ENCODE measurements around the gene SLC35B3.

Gene SLC35B3

DNA sequence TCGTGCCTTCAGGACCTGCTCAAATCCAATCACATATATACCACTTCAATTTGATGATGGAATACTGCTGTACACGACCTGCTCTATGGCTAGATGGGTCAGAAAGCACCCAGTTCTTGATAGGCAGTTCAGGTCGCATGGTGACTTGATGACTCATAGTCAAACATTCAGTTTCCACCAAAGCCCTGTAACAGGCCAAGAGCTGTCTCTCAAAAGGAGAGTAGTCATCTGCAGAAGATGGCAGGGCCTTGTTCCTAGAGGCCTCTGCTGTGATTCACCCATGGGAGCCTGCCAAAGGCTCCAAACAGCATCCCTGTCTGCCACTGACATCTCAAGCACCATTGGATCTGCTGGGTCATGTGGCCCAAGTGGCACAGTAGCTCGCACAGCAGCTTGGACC, 29.4 kb downstream of the SLC35B3 start:
- peak; percentile 53 for DNase-seq

DNA sequence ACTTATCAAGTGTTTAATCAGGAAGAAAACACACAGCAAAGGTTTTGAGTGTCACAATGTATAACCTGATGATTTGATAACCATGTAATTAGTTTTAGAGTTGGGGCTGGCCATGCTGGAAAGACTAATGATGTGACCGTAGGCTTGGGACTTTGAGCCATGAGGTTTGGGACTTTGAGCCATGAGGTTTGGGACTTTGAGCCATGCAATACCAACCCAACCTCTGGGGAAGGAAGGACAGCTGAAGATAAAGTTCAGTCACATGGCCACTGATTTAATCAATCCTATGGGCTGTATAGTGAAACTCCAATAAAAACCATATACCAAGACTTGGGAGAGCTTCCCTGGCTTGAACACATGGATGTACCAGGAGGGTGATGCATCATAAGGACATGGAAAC, 32.8 kb downstream of the SLC35B3 start:
- DNase-seq, result no peak

DNA sequence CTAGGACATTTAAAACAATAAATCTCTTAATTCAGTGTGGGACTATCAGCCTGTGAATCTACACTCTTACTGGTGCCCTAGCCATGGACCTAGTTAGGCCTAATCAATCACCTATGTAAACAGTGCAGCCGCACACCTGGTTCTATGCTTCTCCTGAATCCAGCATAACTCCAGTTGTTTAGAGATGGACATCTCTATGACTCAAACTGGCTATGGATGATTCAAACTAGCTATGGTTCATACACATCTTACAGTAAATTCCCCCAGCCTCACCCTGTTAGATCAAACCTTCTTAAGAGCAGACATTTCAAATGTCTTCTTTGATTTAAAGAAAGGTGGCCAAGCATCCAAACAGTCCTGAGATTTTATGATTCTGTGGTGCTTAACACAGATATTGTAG, 34.7 kb downstream of the SLC35B3 start:
- DNase-seq, result no peak

DNA sequence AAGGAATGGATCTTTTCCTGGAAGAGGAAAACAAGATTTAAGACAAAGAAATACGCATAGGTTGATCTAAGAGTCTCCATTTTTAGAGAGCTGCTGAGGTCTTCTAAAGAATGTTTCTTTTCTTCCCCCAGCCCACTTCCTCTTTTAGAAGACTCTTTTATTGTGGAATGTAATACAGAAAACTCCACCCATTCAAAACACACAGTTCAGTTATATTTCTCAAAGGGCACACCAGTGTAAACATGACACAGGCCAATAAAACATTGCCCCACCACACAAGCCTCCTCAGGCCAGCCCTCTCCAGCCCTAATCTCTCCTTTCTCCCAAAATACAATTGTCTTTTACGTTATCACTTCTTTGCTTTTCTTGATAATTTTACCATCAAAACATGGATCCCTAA, 42.8 kb downstream of the SLC35B3 start:
- no peak for DNase-seq

DNA sequence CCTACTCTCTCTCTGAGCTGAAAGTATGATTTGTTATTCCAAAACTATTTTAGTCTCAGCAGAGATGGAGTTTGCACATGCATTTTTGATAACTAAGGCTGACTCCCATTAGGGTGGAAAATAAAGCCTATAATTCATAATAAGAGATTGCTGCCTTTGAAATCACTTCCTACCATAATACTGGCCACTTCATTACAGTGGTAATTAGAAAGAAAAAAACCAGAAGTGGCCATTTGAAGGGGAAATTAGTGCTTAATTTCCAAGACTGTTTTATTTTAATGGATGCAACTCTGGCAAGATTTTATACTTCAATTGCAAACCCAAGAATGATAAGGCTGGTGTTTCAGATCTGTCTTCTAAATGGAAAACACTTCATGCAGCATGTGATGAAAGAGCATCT, 43.4 kb downstream of the SLC35B3 start:
- DNase-seq, result no peak

DNA sequence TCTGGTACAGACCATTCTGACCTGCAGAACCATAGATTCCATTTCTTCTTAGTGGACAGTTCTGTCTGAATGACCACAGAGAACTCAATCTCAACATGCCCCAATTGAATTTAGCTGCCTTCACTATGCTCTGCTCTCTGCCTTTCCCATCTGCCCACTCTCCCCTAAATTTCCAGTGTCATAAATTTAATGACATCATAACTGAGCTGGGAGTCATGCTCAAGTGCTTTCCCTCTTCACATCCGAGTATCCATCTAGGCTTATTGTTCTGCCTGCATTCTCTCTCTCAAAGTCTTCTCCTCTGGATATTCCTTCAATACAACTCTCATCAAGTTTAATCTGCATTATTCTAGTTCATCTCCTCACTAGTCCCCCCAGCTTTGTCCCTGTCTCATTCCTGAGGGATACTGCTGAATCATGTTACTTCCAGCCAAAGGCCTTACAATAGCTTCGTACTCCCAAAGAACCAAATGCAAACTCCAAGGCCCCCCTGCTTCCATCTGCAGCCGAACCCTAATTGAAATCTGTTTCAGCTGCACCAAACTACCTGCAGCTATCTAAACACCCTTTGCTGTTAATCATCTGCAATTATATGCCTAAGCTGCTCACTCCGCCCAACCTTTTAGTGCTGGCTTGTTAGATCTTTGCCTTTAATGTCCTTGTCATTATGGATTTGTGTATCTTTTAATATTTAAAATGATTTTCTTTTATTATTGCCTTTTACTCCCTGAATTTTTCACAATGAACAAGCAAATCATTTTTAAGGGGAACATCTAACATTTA, 46.1 kb downstream of the SLC35B3 start:
- DNase-seq, result no peak

DNA sequence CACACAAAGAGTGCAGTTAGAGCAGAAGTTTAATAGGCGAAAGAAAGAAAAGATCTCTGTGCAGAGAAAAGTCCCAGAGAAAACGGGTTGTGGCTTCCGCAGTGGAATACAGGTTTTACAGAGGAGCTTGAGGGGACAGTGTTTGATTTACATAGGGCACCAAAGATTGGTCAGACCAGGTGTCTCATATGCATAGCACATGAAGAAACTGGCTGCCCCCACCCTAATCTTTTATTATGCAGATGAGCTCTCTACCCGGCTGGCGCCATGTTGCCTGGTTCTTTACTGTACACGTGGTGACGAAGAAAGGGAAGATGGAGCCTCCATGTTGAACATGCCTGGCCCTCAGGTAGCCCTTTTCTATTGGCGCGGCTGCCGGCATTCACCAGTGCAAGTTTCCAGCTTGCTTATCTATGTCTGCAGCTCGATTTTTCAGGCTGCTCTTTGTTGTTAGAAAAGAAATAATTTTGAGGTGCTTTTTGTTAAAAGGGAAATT, 47.4 kb downstream of the SLC35B3 start:
- no peak for DNase-seq

DNA sequence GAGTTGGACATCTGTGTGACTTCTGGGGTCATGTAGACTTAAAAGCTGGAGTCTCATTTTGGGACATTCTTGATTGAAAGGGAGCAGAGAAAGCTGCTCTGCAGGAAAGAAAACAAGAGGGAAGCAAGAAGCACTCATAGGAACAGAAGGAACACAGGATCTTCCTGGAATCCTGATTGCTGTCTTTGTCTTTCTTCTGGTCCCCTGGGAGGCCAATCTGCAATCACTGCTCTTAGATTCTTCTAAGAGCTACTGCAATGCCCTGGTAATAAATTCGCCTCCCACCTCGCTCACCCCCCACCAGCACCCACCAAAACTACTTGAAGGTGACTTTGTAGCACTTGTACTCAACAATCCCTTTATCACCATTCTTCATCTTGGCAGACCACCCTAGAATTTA, 51.8 kb downstream of the SLC35B3 start:
- DNase-seq, result no peak

DNA sequence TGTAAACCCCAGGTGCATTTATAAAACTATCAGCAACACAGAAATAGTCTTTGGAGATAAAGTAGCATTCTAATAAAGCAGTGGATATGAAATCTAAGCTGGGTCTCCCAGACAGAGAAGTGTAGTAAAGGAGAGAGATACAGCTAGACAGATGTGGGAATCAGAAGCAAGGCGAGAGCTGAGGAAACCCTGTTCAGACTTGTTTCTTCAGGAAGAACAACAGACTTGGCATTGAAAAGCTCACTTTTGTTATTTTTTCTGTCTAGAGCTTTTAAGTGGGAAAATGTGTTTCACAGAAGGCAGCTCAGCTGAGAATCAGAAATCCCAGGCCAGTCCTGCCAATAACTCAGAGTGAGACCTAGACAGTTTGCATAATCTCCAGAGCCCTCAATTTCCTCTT, 52.9 kb downstream of the SLC35B3 start:
- DNase-seq, result no peak

DNA sequence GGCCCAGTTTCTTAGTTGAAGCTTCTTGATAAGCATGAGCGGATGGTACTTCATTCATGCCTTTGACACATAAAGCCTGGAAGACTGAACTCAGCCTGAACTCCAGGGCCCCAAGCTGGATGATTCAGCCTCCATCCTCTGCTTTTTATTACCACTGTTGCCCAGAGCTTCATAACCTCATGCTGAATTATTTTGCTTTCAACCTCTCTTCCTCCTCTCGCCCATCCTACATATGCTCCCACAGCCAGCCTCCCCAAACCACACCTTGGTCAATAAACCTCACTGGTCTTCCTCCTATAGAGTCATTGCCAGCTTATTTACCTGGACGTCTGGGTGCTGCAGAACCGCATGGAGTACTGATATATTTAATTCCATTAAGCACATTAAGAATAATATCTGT, 59.4 kb downstream of the SLC35B3 start:
- DNase-seq, result no peak
